Urothelium cell line (cell line): ENCODE data around the gene HIVEP3.

Source experiments
- DNase-seq: peaks from one replicate; pipeline ENCODE4 v3.0.0; 2011; ENCODE audit warnings: low spot score, mixed read lengths
- FAIRE-seq: peaks from 2 replicates; lab custom pipeline; 2011; peaks lifted over from hg19 to GRCh38; lab: Jason Lieb, UNC

HIVEP3 gene

GRCh38 chr1:41894808-41895483 is 23.8 kb downstream of the HIVEP3 start:
- FAIRE-seq (no peak), DNase-seq (no peak)

- FAIRE-seq (no peak), DNase-seq (no peak)
Measured at GRCh38 chr1:41894101-41894807, 24.5 kb downstream of the HIVEP3 start.

- no peak for FAIRE-seq
- no peak for DNase-seq
Measured at GRCh38 chr1:41892301-41892781, 26.4 kb downstream of the HIVEP3 start.

GRCh38 chr1:41891199-41891896 is 27.4 kb downstream of the HIVEP3 start:
- no peak for DNase-seq
- no peak for FAIRE-seq

- FAIRE-seq (no peak), DNase-seq (no peak)
Measured at GRCh38 chr1:41890825-41891198, 27.9 kb downstream of the HIVEP3 start.

- DNase-seq: no peak
- no peak for FAIRE-seq
Measured at GRCh38 chr1:41889506-41890414, 29.0 kb downstream of the HIVEP3 start.

GRCh38 chr1:41888756-41889155 is 30.0 kb downstream of the HIVEP3 start:
- DNase-seq: no peak
- FAIRE-seq: peak; percentile 99

GRCh38 chr1:41887365-41887764 is 31.4 kb downstream of the HIVEP3 start:
- DNase-seq: no peak
- no peak for FAIRE-seq

- DNase-seq (no peak), FAIRE-seq (peak; percentile 35)
Measured at GRCh38 chr1:41884256-41885230, 34.2 kb downstream of the HIVEP3 start.

- no peak for FAIRE-seq
- DNase-seq: no peak
Measured at GRCh38 chr1:41883507-41883906, 35.2 kb downstream of the HIVEP3 start.

- no peak for FAIRE-seq
- DNase-seq: no peak
Measured at GRCh38 chr1:41882486-41882885, 36.2 kb downstream of the HIVEP3 start.

- no peak for DNase-seq
- no peak for FAIRE-seq
Measured at GRCh38 chr1:41882068-41882477, 36.6 kb downstream of the HIVEP3 start.

- DNase-seq (no peak), FAIRE-seq (peak; percentile 52)
Measured at GRCh38 chr1:41880950-41881885, 37.5 kb downstream of the HIVEP3 start.

GRCh38 chr1:41880261-41880660 is 38.5 kb downstream of the HIVEP3 start:
- DNase-seq (no peak), FAIRE-seq (no peak)

GRCh38 chr1:41879617-41880016 is 39.1 kb downstream of the HIVEP3 start:
- FAIRE-seq (no peak), DNase-seq (no peak)

GRCh38 chr1:41878911-41879310 is 39.8 kb downstream of the HIVEP3 start:
- DNase-seq (no peak), FAIRE-seq (no peak)

- peak; percentile 74 for FAIRE-seq
- DNase-seq: no peak
Measured at GRCh38 chr1:41878495-41878894, 40.2 kb downstream of the HIVEP3 start.
